Stimulated activated CD8-positive, alpha-beta memory T cell treated with anti-CD3 and anti-CD28 coated beads, Interleukin-15, amount 100 ng/mL, for 4 hours (primary cell): ENCODE results near the gene MAPK8IP1.

Source experiments
- DNase-seq, 2 donors: peaks; one replicate each; pipeline ENCODE4 v3.0.0-alpha.2; 2020; ENCODE audit warnings: low read depth in 2 of 2

The MAPK8IP1 gene

GRCh38 chr11:45859661-45860140, 25.8 kb upstream of the MAPK8IP1 start:
- DNase-seq, result no peak

GRCh38 chr11:45860348-45860747, 25.1 kb upstream of the MAPK8IP1 start:
- DNase-seq, result no peak

DNA sequence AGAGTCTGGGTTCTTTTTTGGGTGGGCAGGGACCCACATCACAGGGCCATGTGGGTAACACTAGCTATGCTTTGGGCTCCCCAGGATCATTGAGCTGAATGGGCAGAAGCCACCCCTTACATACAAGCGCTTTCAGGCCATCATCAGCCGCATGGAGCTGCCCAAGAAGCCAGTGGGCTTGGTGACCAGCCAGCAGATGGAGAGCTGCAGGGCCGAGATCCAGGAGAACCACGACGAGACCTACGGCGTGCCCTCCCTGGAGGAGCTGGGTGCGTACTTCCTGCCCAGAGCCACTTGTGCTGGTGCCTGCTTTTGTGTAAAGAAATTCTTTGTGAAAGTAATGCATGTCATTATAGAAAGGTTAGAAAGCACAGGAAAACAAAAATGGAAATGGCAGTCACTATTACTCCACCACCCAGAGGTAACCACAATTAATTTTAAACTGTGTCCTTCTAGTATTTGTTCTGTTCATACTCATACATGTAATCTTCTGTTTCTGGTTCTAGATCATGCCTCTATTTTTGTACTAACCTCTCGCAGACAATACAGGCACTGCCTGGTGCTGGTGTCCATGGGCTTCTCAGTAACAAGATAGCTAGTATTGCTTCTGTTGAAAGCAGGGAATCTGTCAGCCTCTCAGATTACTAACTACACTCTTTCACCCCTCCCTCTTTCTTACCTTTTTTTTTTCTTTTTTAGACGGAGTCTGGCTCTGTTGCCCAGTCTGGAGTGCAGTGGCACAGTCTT, 24.5 kb upstream of the MAPK8IP1 start:
- no peak for DNase-seq

DNA sequence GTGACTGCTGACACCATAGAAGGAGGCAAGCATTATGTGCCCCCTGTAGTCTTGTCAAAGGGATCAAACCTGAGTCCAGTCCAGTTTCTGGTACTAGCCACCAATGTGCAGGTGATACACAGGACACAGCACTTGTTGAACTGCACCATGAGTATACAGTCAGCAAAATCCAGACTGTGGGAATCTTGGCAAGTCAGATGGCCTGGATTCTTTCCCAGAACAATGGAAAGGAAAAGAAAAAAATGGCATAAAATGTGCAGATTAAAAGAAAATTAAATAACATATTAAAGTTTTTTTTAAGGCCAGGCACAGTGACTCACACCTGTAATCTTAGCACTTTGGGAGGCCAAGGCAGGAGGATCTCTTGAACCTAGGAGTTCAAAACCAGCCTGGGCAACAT, 21.4 kb upstream of the MAPK8IP1 start:
- DNase-seq, result no peak

GRCh38 chr11:45869551-45869950, 15.9 kb upstream of the MAPK8IP1 start:
- DNase-seq, result no peak

DNA sequence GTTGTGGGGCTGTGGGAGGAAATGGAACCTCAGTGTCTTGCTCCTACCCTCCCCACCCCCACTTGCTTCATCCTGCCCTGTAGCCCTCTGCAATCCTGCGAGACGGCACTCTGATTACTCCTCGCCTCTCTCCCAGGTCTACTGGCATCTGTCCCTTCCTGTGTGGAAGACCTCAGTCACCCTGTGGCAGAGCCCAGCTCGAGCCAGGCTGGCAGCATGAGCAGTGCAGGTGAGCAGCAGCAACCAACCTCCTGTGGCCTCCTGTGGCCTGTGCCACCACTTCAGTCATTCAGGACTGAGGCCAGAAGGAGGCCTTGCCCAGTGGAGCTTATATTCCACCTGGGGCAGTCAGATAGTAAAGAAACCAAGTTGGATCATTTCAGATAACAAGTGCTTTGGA, 14.7 kb upstream of the MAPK8IP1 start:
- DNase-seq, result no peak

GRCh38 chr11:45871638-45872037, 13.8 kb upstream of the MAPK8IP1 start:
- no peak for DNase-seq

DNA sequence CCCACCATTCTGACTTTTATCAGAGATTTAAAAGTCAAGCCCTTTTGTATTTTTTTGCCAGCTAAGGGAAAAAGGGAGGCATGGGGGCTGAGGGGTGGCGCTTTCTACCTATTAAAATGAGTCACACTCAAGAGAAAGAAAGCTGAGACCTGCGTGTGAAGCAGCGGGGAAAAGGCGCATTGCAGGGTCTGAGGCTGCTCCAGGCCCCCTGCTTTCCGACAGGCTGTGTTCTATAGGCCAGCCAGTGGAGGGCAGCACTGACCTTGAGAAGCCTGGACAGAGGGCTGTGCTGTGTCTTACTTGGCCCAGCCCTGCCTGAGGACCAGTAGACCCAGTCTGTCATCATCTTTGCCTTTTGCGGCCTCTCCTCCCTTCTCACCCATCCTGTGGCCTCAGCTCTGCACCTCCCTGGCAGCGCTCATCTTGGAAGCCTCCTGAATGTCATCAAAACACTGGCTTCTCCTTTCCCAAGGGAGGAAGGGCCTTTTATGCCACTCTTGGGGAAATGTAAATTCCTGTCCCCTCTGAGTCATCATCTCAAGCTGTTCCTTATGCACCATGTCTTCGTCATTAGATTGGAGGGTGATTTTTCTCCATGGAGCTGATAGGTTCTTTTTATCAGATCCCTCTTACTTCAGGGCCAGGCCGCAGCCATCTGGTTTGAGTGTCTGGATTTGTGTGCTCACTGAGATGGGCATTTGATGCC, 12.6 kb upstream of the MAPK8IP1 start:
- DNase-seq, result no peak

DNA sequence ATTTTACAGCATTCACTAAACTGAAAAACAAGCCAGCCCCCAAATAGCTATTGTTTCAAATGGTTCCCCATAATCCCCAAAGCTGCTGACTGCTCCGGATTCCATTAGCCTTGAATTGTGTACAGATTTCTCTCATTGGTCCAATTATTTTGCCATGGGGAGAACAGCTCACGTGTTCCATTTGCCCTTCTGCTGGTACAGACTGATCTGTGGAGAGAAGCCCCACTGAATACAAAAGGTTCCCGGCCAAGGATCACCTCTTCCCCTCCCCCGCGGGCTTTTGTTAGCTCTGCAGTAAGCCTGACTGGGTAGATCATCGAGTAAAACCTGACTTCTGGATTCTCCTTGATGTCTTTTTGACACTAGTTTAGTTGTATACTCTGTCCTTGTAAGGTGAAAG, 9.1 kb upstream of the MAPK8IP1 start:
- DNase-seq, result no peak

DNA sequence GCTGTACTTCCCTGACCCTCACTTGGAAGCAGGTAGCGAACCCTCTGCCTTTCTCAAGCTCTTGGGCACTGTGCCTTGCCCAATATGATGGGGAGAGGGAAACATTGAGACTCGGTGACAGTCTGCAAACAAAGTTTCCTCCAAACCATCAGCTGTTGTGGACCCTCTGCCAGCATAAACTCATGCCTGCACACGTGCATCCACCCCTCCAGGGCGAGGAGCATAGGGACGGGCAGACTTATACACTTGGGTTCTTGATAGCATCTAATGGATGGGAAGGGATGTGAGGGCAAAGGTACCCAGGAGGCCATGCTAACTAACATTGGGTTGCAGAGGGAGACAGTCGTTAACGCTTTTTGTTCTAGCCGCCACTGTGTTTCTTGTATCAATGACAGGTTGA, 8.2 kb upstream of the MAPK8IP1 start:
- DNase-seq, result no peak

DNA sequence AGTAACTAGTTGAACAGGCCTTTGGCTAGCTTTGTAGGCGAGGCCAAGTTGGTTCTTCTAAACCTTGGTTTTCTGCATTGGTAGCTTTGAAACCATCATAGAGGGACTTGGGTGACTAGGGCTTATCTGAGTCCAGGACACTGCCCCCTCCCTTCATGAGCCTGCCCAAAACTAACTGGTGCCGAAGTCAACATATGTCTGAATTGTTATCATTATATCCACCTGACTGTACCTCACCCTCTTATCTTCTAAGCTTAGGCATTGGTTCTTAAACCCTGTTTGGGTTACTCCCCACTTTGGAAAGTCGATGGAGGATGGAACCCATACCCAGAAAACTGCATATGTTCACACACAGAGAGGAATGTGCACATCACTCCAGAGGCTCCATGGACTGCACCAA, 7.6 kb upstream of the MAPK8IP1 start:
- no peak for DNase-seq

GRCh38 chr11:45879803-45880686, 5.4 kb upstream of the MAPK8IP1 start:
- DNase-seq, result no peak

- DNase-seq, result no peak
These were observed 4.5 kb upstream of the MAPK8IP1 start for GRCh38 chr11:45880772-45881570.

DNA sequence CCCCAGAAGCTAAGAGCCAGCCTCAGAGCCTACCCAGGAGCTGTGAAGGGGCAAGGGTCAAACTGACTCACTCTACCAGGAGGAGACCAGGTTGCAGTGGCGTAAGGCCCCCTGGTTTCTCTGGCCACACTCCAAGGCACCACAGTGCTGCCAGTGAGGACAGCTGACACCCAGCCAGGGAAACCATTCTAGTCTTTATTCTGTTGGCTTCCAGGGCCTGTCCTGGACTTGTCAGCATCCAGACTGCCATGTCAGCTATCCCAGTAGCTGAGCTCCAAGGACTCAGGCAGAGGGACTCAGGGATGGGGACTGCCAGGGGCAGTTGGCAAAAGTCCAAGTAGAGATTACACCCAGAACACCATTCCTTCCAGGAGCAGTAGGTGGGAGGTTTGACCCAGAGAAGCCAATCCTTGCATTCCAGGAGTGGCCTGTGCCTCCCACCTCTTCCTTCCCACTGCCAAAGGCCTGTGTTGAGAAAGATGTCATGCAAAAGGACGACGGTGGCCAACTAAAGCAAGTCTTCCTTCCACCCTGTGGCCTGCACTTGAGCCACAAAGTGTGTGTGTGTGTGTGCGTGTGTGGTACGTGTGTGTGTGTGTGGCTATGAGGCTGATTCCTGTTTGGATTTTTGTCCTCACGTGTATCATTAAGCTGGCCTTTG, 3.6 kb upstream of the MAPK8IP1 start:
- DNase-seq, result no peak

- DNase-seq, result no peak
These were observed 760 bp upstream of the MAPK8IP1 start for GRCh38 chr11:45884596-45885185.

DNA sequence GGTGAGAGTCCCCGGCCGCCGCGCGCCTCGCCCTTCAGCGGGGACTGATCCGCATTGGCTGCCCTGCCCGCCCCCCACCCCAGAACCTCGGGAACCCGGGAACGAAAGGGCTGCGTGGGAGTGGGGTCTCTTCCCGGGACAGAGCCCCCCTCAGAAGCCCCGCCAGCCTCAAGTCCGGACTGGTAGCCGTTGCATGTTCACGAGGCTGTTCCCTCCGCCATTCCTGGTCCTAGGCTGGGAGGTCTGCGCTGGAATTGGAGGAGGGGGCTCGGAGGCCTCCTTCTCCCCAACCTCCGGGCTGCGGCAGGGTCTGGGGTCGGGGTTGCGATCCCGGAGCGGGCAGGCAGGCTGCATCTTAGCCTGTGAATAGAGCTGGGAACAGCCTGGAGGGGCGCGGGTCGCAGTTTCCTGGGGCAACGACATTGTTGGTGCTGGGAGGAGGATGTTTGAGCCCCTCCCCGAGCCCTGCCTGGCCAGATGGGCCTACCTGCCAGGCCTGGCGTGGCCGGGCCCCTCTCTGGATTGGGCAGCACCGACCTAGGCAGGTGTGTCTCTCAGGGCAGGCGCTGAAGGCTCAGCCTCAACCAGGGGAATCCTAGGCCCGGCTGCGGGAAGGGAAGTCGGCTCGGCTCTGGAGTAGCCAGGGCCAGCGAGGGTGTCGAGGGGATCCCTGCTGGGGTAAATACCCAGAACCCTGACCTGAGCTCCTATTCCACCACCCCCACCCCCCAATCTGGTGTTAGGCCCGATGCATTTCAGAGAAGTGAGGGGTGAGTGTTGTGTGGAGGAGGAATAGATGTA, 670 bp downstream of the MAPK8IP1 start:
- DNase-seq, result no peak

GRCh38 chr11:45886816-45887520, 1.5 kb downstream of the MAPK8IP1 start:
- no peak for DNase-seq

DNA sequence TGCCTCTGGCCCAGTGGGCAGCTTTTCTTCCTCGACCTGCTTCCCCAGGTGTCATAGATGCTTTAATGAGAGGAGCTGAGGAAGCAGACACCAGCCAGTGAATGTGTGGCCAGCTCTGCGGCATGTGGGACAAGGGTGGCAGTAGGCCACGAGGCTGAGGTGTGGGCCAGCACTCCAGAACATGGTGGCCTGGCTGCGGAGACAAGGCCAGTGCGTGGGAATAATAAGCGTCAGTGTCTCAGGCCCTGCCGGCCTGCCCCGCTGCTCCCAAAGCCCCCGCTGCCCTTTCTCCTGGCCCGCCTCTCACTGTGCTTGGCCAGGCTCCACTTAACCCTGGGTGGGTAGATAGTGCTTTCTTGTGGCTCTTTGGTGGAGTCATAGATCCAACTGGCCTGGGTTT, 2.1 kb downstream of the MAPK8IP1 start:
- no peak for DNase-seq

- no peak for DNase-seq
These were observed 4.1 kb downstream of the MAPK8IP1 start for GRCh38 chr11:45889555-45889954.
